Endothelial cell of umbilical vein (primary cell): ENCODE measurements around the gene SERPINB5. TPM values are rescaled to one million over a fixed set of nuclear protein-coding genes. Genes with fewer than 3 reads are reported as not detected.

ENCODE experiments used
- BruUV-seq: library from RNA; stranded (reverse); fragments of 400-500 nt; replicated peaks from 2 replicates; lab custom pipeline; 2021; lab: Mats Ljungman, UMichigan
- CTCF ChIA-PET: fragments of 300-600, 350-600 bp; sonication (Branson Sonifier 250); formaldehyde crosslinking; loops from one replicate; lab custom pipeline; 2021; ENCODE audit warnings: antibody characterized with exemption, inconsistent platforms; lab: Charles Lee
- POLR2A ChIA-PET: fragments of 300-600, 350-600 bp; sonication (Branson Sonifier 250); formaldehyde crosslinking; loops from one replicate; lab custom pipeline; 2021; ENCODE audit warnings: antibody characterized with exemption, inconsistent platforms; lab: Charles Lee
- DNase-seq: peaks from one replicate; pipeline ENCODE4 v3.0.0-alpha.2; 2011; ENCODE audit warnings: low read depth, low spot score
- FAIRE-seq: peaks from 2 replicates; lab custom pipeline; 2011; peaks lifted over from hg19 to GRCh38; lab: Jason Lieb, UNC
- H2AFZ ChIP-seq: 2 replicates; pipeline ENCODE4 v1.6.0; 2012; ENCODE audit warnings: low read depth, low read length, control low read depth, inconsistent platforms
- H3K27ac ChIP-seq: 2 replicates; pipeline ENCODE4 v1.5.1; 2011; ENCODE audit warnings: low read depth, mild to moderate bottlenecking, control low read depth, low read length, moderate library complexity; ENCODE audit not compliant: insufficient read depth
- H3K27me3 ChIP-seq, 2 experiments: 2 replicates each; pipeline versions ENCODE4 v1.6.0 to v1.6.1; 2011; ENCODE audit warnings: low read length in 2 of 2, mixed read lengths in 1 of 2; ENCODE audit not compliant: control insufficient read depth in 2 of 2, insufficient read depth in 2 of 2
- H3K36me3 ChIP-seq, 2 experiments: 2 replicates in 1 of 2; 3 replicates in 1 of 2; pipeline ENCODE4 v1.5.1; 2011; ENCODE audit warnings: low read length in 2 of 2, mild to moderate bottlenecking in 1 of 2, moderate library complexity in 1 of 2; ENCODE audit not compliant: control insufficient read depth in 2 of 2, insufficient read depth in 2 of 2; ENCODE audit errors: extremely low read depth in 1 of 2
- H3K4me1 ChIP-seq: 3 replicates; pipeline ENCODE4 v1.5.1; 2011; ENCODE audit warnings: mild to moderate bottlenecking, low read length; ENCODE audit not compliant: control insufficient read depth, insufficient read depth; ENCODE audit errors: extremely low read depth
- H3K4me2 ChIP-seq: 2 replicates; pipeline ENCODE4 v1.6.1; 2011; ENCODE audit warnings: low read length, control low read depth, mixed read lengths; ENCODE audit not compliant: insufficient read depth
- H3K4me3 ChIP-seq, 3 experiments: fragments of 200-600 bp in 1 of 3; sonication (generic), shearing (Covaris generic) in 1 of 3; replicated peaks in 1 of 3; 2 replicates each; pipeline ENCODE4 v1.5.1; 2011 to 2016; ENCODE audit warnings: control low read depth in 3 of 3, low read length in 3 of 3, mild to moderate bottlenecking in 2 of 3, inconsistent platforms in 1 of 3, low read depth in 1 of 3, moderate library complexity in 1 of 3; ENCODE audit not compliant: insufficient read depth in 1 of 3
- H3K79me2 ChIP-seq: 2 replicates; pipeline ENCODE4 v1.6.0; 2012; ENCODE audit warnings: low read length, inconsistent platforms; ENCODE audit not compliant: control insufficient read depth, insufficient read depth
- H3K9ac ChIP-seq: replicated peaks from 2 replicates; pipeline ENCODE3; 2011; ENCODE audit warnings: low read length, control low read depth; ENCODE audit not compliant: insufficient read depth; ENCODE audit errors: extremely low read depth
- H3K9me1 ChIP-seq: replicated peaks from 3 replicates; pipeline ENCODE4 v1.6.0; 2011; ENCODE audit warnings: mild to moderate bottlenecking, low read length; ENCODE audit not compliant: control insufficient read depth, insufficient read depth; ENCODE audit errors: extremely low read depth
- H3K9me3 ChIP-seq: replicated peaks from 2 replicates; pipeline ENCODE4 v1.5.1; 2012; ENCODE audit warnings: low read length, inconsistent platforms; ENCODE audit not compliant: control insufficient read depth, insufficient read depth
- H4K20me1 ChIP-seq: replicated peaks from 2 replicates; pipeline ENCODE3; 2011; ENCODE audit warnings: mild to moderate bottlenecking, low read length; ENCODE audit not compliant: control insufficient read depth, insufficient read depth; ENCODE audit errors: extremely low read depth
- CTCF ChIP-seq, 2 donors: IDR thresholded peaks; 1 replicate in 1 of 2; 2 replicates in 1 of 2; pipeline ENCODE4 v1.5.1; 2011; ENCODE audit warnings: low read length in 2 of 2, mild to moderate bottlenecking in 2 of 2, moderate library complexity in 2 of 2, control low read depth in 1 of 2, inconsistent platforms in 1 of 2, low read depth in 1 of 2; ENCODE audit not compliant: insufficient read depth in 1 of 2; ENCODE audit errors: extremely low read depth in 1 of 2
- EZH2 ChIP-seq: IDR thresholded peaks from 2 replicates; pipeline ENCODE4 v1.6.1; 2012; ENCODE audit warnings: borderline replicate concordance, low read depth, mild to moderate bottlenecking, moderate library complexity, low read length, inconsistent platforms; ENCODE audit not compliant: severe bottlenecking
- FOS ChIP-seq: IDR thresholded peaks from 2 replicates; pipeline ENCODE4 v1.6.1; 2011; ENCODE audit warnings: mild to moderate bottlenecking, low read length, moderate library complexity, borderline replicate concordance; ENCODE audit not compliant: insufficient read depth
- GATA2 ChIP-seq: IDR thresholded peaks from 2 replicates; pipeline ENCODE4 v1.7.0; 2011; ENCODE audit warnings: low read depth, mild to moderate bottlenecking, moderate library complexity, mixed read lengths, low read length; ENCODE audit not compliant: insufficient read length, insufficient read depth
- JUN ChIP-seq: IDR thresholded peaks from 2 replicates; pipeline ENCODE4 v1.6.1; 2011; ENCODE audit warnings: borderline replicate concordance, low read depth; ENCODE audit not compliant: insufficient read length, insufficient read depth
- MAX ChIP-seq: IDR thresholded peaks from 2 replicates; pipeline ENCODE4 v1.6.1; 2011; ENCODE audit not compliant: insufficient read depth, insufficient read length
- MYC ChIP-seq: IDR thresholded peaks from one replicate; pipeline ENCODE4 v1.6.1; 2011; ENCODE audit warnings: mild to moderate bottlenecking, low read depth, low read length
- POLR2A ChIP-seq: IDR thresholded peaks from 2 replicates; pipeline ENCODE4 v1.6.1; 2012; ENCODE audit warnings: low read depth, mild to moderate bottlenecking, control low read depth, low read length
- POLR2AphosphoS5 ChIP-seq: IDR thresholded peaks from 2 replicates; pipeline ENCODE4 v1.6.1; 2012; ENCODE audit warnings: low read depth, mild to moderate bottlenecking, control low read depth, low read length, moderate library complexity; ENCODE audit not compliant: insufficient read depth
- dilution Hi-C: fragments of 300-500 bp; cut with MboI; formaldehyde crosslinking; loops from one replicate; pipeline ENCODE4 v1.15.0; 2019; ENCODE audit warnings: low sequenced_read_pairs; ENCODE audit not compliant: extremely low pct_ligation_motif_present
- intact Hi-C: fragments of 100-400 bp; cut with micrococcal nuclease; formaldehyde crosslinking; loops from one replicate; pipeline ENCODE4 v1.10.0; 2022
- polyA plus RNA-seq, 4 experiments: library from polyadenylated mRNA; depleted of rRNA in 3 of 4; stranded (reverse) in 3 of 4; unstranded in 1 of 4; fragments of >200 nt; gene quantifications; 2 replicates each; pipeline versions ENCODE4 v1.2.1 to v1.2.3, GENCODE V29; 2011 to 2012; ENCODE audit warnings: missing spikeins in 1 of 4
- total RNA-seq: library from RNA; stranded (reverse); gene quantifications from 2 replicates; pipeline ENCODE4 v1.2.3, GENCODE V29; 2021

Gene SERPINB5
- total and polyA plus RNA-seq, 2 donors (not counting 3 experiments of a cell fraction or from before 2014, with no cell fraction given) = not detected

- ChIA-PET POLR2A (no interaction called here), CTCF (interaction anchor here (1.4 to 6.8 kb wide), 4 partner anchors 110 to 424 kb away, joined by 3 to 102 read pairs (median 22); no protein-coding TSS in a partner anchor)
- H4K20me1 ChIP-seq = no peaks in the 10 kb centered on the region
- no peak overlapping the region for H3K9ac ChIP-seq
- no peaks in the 10 kb centered on the region for H3K36me3 ChIP-seq
- H3K79me2 ChIP-seq = no peaks in the 10 kb centered on the region
- H3K27me3 ChIP-seq = peaks cover 0 to 7% of the 10 kb centered on the region in 2 experiments
- H3K4me2 ChIP-seq = no peak overlapping the region
- intact Hi-C loops (no loop called here), dilution Hi-C loops (no loop called here)
- DNase-seq (no peak), FAIRE-seq (no peak)
- no peak overlapping the region for H3K27ac ChIP-seq
- H2AFZ ChIP-seq = no peak overlapping the region
- BruUV-seq = no TSS peak
- no peak overlapping the region for H3K4me3 ChIP-seq
- TF ChIP-seq MYC (no peak), JUN (no peak), POLR2A (no peak), MAX (no peak)
- H3K4me1 ChIP-seq = no peaks in the 10 kb centered on the region
- H3K9me1 ChIP-seq = no peaks in the 10 kb centered on the region
- H3K9me3 ChIP-seq = no peaks in the 10 kb centered on the region
Measured at GRCh38 chr18:63440881-63441280, 35.9 kb upstream of the SERPINB5 start.

GRCh38 chr18:63443829-63444228, 32.9 kb upstream of the SERPINB5 start:
- Histone ChIP-seq H3K4me3 (no peak overlapping the region), H4K20me1 (no peaks in the 10 kb centered on the region), H3K27ac (no peak overlapping the region), H3K79me2 (no peaks in the 10 kb centered on the region), H3K4me1 (no peaks in the 10 kb centered on the region), H2AFZ (no peak overlapping the region), H3K9ac (no peak overlapping the region), H3K27me3 (peaks cover 0 to 2% of the 10 kb centered on the region in 2 experiments), H3K9me3 (no peaks in the 10 kb centered on the region), H3K36me3 (no peaks in the 10 kb centered on the region), H3K4me2 (no peak overlapping the region), H3K9me1 (no peaks in the 10 kb centered on the region)
- intact Hi-C loops = no loop called here
- no peak for DNase-seq
- dilution Hi-C loops = no loop called here
- ChIA-PET POLR2A (no interaction called here), CTCF (no interaction called here)
- no peak for FAIRE-seq
- no TSS peak for BruUV-seq
- TF ChIP-seq POLR2AphosphoS5 (no peak), POLR2A (no peak), CTCF (IDR thresholded peaks at IDR 0.05; ENCODE audit: extremely low read depth in 1 of 2, insufficient read depth in 1 of 2, low read depth in 1 of 2, low read length in 2 of 2) (no peak), GATA2 (no peak), FOS (no peak), JUN (no peak), MAX (no peak), EZH2 (no peak), MYC (no peak)
